Immature natural killer cell (primary cell): ENCODE results near the gene ADORA2B. TPM values are rescaled to one million over a fixed set of nuclear protein-coding genes. Genes with fewer than 3 reads are reported as not detected.

Experiments
- DNase-seq, 3 donors: peaks; one replicate each; pipeline ENCODE4 v3.0.0; 2022; ENCODE audit warnings: mixed read lengths in 1 of 3
- H3K27ac Mint-ChIP-seq, 6 donors: one replicate each; pipeline ENCODE4 v1.8.0; 2020; ENCODE audit warnings: mixed read lengths in 6 of 6, mild to moderate bottlenecking in 5 of 6, inconsistent platforms in 4 of 6, moderate library complexity in 3 of 6
- H3K27me3 Mint-ChIP-seq, 3 donors: one replicate each; pipeline ENCODE4 v1.8.0; 2020 to 2021; ENCODE audit warnings: low read depth in 3 of 3, mild to moderate bottlenecking in 3 of 3, mixed read lengths in 3 of 3, moderate library complexity in 3 of 3, inconsistent platforms in 1 of 3
- H3K36me3 Mint-ChIP-seq, 3 donors: one replicate each; pipeline ENCODE4 v1.8.0; 2020; ENCODE audit warnings: mixed read lengths in 3 of 3, inconsistent platforms in 2 of 3, mild to moderate bottlenecking in 2 of 3
- H3K4me1 Mint-ChIP-seq, 2 donors: one replicate each; pipeline ENCODE4 v1.8.0; 2020; ENCODE audit warnings: inconsistent platforms in 2 of 2, mild to moderate bottlenecking in 2 of 2, mixed read lengths in 2 of 2, moderate library complexity in 1 of 2
- H3K4me3 Mint-ChIP-seq, 5 donors: one replicate each; pipeline ENCODE4 v1.8.0; 2020; ENCODE audit warnings: mild to moderate bottlenecking in 5 of 5, mixed read lengths in 5 of 5, inconsistent platforms in 3 of 5, moderate library complexity in 3 of 5
- H3K9me3 Mint-ChIP-seq, 6 donors: one replicate each; pipeline ENCODE4 v1.8.0; 2020; ENCODE audit warnings: mild to moderate bottlenecking in 6 of 6, mixed read lengths in 6 of 6, inconsistent platforms in 4 of 6, moderate library complexity in 3 of 6
- polyA plus RNA-seq, 3 donors: library from polyadenylated mRNA; unstranded; fragments of 300-500 nt; fragmentation: Illumina TruSeq; gene quantifications; one replicate each; pipeline ENCODE4 v1.2.3, GENCODE V29; 2021

The ADORA2B gene
- polyA plus RNA-seq, 3 donors from 2014 or later, result 0.96 to 1.6 (median 1.3) TPM

- H3K36me3 Mint-ChIP-seq, result no peaks in the 10 kb centered on the region
- peak overlapping the region; percentile 7 to 54 (median 31) for H3K4me3 Mint-ChIP-seq
- H3K27ac Mint-ChIP-seq, result peak overlapping the region in 4 of 6 donors; percentile 57 to 76 (median 76)
- peaks cover 0 to 6% (median 5%) of the 10 kb centered on the region in 3 donors for H3K27me3 Mint-ChIP-seq
- H3K4me1 Mint-ChIP-seq, result peaks cover 25 to 27% of the 10 kb centered on the region in 2 donors
- peak in 2 of 3 donors; percentile 17 to 23 for DNase-seq
- no peaks in the 10 kb centered on the region for H3K9me3 Mint-ChIP-seq
Observed at GRCh38 chr17:15914400-15915170, 30.3 kb upstream of the ADORA2B start.

- no peaks in the 10 kb centered on the region for H3K9me3 Mint-ChIP-seq
- no peak overlapping the region for H3K27ac Mint-ChIP-seq
- H3K27me3 Mint-ChIP-seq, result peaks cover 4 to 8% (median 6%) of the 10 kb centered on the region in 3 donors
- H3K4me3 Mint-ChIP-seq, result no peak overlapping the region
- H3K4me1 Mint-ChIP-seq, result peaks cover 25 to 27% of the 10 kb centered on the region in 2 donors
- no peak for DNase-seq
- peaks cover 0 to 4% (median 0%) of the 10 kb centered on the region in 3 donors for H3K36me3 Mint-ChIP-seq
Observed at GRCh38 chr17:15915961-15916360, 29.0 kb upstream of the ADORA2B start.

DNA sequence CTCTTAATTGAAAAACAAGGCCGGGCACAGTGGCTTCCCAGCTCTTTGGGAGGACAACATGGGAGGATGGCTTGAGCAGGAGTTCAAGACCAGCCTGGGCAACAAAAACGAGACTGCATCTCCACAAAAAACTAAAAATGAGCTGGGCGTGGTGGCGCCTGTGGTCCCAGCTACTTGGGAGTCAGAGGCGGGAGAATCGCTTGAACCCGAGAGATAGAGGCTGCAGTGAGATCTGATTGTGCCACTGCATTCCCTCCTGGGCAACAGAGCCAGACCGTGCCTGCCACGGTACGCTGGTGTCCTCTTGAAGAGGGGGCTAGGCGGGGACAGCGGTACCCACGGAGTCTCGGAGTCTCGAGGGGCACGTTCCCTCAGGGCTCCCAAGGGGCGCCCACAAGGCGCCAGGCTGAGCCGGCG lies 27.9 kb upstream of the ADORA2B start:
- H3K9me3 Mint-ChIP-seq, result no peaks in the 10 kb centered on the region
- no peak overlapping the region for H3K4me3 Mint-ChIP-seq
- H3K27ac Mint-ChIP-seq, result no peak overlapping the region
- peaks cover 0 to 7% (median 0%) of the 10 kb centered on the region in 3 donors for H3K36me3 Mint-ChIP-seq
- DNase-seq, result no peak
- H3K4me1 Mint-ChIP-seq, result peaks cover 25 to 27% of the 10 kb centered on the region in 2 donors
- peaks cover 4 to 8% (median 6%) of the 10 kb centered on the region in 3 donors for H3K27me3 Mint-ChIP-seq

DNA sequence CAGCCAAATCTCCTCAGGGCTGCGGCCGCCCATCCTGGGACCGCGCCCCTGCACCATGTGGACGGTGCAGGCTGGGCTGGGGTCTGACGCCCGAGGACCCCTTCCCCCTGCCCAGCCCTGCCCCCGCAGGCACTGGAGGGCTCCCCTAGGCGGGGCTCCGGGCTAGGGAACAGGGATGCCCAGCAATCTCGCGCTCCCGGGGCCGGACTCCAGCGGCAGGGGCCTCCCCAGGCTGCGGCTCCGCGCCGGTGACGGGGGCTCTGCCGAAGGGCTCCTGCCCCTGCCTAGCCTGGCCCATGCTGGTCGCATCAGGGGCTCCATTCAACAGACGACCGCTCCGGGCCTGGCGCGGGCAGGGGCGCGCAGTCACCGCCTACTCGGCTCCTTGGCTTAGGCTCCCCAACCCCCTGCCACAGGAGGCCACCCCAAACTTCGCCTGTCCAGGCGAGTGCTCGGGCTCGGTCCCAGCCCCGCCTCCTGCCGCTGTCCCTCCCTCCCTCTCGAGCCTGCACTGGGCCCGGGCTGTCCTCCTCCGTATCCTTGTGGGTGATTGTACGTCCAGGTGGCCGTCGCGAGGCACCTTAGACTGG lies 27.4 kb upstream of the ADORA2B start:
- Mint-ChIP-seq H3K27ac (no peak overlapping the region), H3K27me3 (peaks cover 6 to 8% (median 6%) of the 10 kb centered on the region in 3 donors), H3K4me3 (no peak overlapping the region), H3K4me1 (peaks cover 25 to 27% of the 10 kb centered on the region in 2 donors), H3K36me3 (peaks cover 0 to 7% (median 0%) of the 10 kb centered on the region in 3 donors), H3K9me3 (no peaks in the 10 kb centered on the region)
- DNase-seq, result no peak

DNA sequence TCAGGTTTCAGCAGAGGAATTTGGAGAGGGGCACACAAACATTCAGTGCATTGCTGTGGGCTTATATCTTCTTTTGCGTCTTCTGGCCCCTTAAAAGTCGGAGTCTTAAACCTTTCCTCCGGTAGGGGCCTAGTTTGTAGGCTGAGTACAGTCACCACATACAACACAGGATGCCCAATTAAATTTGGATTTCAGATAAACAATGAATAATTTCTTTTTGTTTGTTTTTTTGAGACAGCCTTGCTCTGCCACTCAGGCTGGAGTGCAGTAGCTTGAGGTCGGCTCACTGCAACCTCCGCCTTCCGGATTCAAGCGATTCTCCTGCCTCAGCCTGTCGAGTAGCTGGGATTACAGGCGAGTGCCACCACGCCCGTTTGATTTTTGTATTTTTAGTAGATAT lies 26.7 kb upstream of the ADORA2B start:
- Mint-ChIP-seq H3K27ac (no peak overlapping the region), H3K27me3 (peaks cover 6 to 8% (median 7%) of the 10 kb centered on the region in 3 donors), H3K9me3 (no peaks in the 10 kb centered on the region), H3K4me3 (no peak overlapping the region), H3K4me1 (peaks cover 25 to 27% of the 10 kb centered on the region in 2 donors), H3K36me3 (peaks cover 0 to 7% (median 0%) of the 10 kb centered on the region in 3 donors)
- DNase-seq, result no peak

GRCh38 chr17:15918661-15919259 lies 26.2 kb upstream of the ADORA2B start:
- Mint-ChIP-seq H3K4me3 (no peak overlapping the region), H3K4me1 (peaks cover 20 to 22% of the 10 kb centered on the region in 2 donors), H3K36me3 (peaks cover 0 to 7% (median 0%) of the 10 kb centered on the region in 3 donors), H3K27ac (no peak overlapping the region), H3K9me3 (no peaks in the 10 kb centered on the region), H3K27me3 (peaks cover 6 to 8% (median 7%) of the 10 kb centered on the region in 3 donors)
- no peak for DNase-seq

DNA sequence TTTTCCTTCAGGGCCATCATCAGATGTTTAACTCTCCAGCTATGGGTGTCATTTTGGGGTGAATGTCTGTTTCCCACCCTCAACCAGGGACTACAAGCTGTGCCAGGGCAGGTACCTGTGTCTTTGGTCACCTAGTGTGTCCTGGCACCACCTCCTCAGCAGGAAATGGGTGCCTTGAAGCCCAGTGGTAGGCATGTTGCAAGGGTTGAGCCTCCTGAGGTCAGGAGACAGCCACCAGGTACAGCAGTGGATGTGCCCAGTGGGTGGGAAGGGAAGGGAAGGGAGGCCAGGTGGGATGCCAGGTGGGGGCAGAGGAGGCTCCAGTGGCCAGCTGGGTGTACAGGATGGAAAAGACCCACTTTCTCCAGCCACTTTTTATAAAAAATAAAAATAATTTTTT lies 25.5 kb upstream of the ADORA2B start:
- H3K36me3 Mint-ChIP-seq, result peaks cover 0 to 7% (median 0%) of the 10 kb centered on the region in 3 donors
- DNase-seq, result no peak
- H3K27me3 Mint-ChIP-seq, result peaks cover 6 to 8% (median 7%) of the 10 kb centered on the region in 3 donors
- no peaks in the 10 kb centered on the region for H3K9me3 Mint-ChIP-seq
- no peak overlapping the region for H3K4me3 Mint-ChIP-seq
- peaks cover 13 to 15% of the 10 kb centered on the region in 2 donors for H3K4me1 Mint-ChIP-seq
- H3K27ac Mint-ChIP-seq, result no peak overlapping the region

DNA sequence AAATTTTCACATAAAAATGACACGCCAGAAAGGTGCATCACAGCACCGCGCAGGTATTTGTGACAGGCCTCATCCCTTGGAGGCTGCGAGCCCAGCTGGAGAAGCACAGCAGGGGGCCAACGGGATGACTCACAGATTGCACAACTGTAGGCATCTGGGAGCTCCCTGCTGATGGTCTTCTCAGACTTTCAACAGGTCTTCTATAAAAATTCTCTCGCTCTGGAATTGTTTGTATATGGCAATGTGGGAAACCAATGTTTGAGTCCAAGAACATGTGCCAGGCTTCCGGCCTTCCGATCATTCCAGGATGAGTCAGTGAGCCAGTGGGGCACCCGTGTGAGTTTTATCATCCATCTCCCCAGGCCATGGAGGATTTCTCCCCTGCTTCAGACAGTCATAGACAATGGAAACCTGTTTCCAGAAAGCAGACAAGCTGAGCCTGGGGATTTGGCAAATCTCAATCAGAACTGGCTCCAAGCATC lies 24.1 kb upstream of the ADORA2B start:
- Mint-ChIP-seq H3K9me3 (no peaks in the 10 kb centered on the region), H3K27ac (no peak overlapping the region), H3K27me3 (peaks cover 6 to 10% (median 7%) of the 10 kb centered on the region in 3 donors), H3K4me3 (no peak overlapping the region), H3K36me3 (peaks cover 0 to 7% (median 0%) of the 10 kb centered on the region in 3 donors), H3K4me1 (peaks cover 0 to 2% of the 10 kb centered on the region in 2 donors)
- DNase-seq, result no peak

- Mint-ChIP-seq H3K27me3 (peaks cover 9 to 10% (median 9%) of the 10 kb centered on the region in 3 donors), H3K36me3 (peaks cover 0 to 7% (median 0%) of the 10 kb centered on the region in 3 donors), H3K4me1 (no peaks in the 10 kb centered on the region), H3K4me3 (no peak overlapping the region), H3K27ac (no peak overlapping the region), H3K9me3 (no peaks in the 10 kb centered on the region)
- no peak for DNase-seq
Observed at GRCh38 chr17:15921640-15922039, 23.3 kb upstream of the ADORA2B start.

GRCh38 chr17:15922586-15922985 lies 22.3 kb upstream of the ADORA2B start:
- Mint-ChIP-seq H3K4me1 (peaks cover 0 to 1% of the 10 kb centered on the region in 2 donors), H3K36me3 (peaks cover 0 to 7% (median 0%) of the 10 kb centered on the region in 3 donors), H3K27ac (no peak overlapping the region), H3K27me3 (peaks cover 4 to 10% (median 6%) of the 10 kb centered on the region in 3 donors), H3K4me3 (no peak overlapping the region), H3K9me3 (no peaks in the 10 kb centered on the region)
- no peak for DNase-seq

DNA sequence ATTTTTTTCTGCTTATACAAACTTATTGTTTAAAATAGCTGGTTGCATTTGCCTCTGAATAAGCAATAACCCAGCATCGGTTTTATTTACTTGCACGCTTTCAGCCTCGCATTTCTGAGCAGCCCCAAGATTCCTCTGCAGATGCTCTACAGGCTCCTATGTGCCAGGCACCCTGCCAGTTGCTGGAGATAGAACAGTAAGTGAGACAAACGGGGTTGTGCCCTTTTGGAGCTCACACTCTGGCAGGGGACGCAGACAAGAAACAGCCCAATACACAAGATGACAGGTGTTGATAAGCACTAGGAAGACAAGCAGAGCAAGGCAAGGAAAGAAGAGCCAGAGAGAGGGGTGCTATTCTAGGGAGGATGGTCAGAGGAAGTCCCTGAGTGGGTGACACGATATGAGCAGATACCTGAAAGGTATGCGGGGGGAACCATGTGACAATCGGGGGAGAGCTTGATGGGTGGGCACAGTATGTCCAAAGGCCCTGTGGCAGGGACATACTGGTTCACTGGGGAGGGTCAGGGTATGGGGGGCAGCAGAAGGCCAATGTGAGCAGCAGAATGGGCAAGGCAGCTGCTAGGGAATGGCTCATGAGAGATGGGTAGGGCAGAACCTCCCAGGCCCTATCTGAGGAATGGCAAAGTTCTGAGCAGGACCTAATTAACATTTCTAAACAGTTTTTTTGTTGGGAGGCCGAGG lies 18.7 kb upstream of the ADORA2B start:
- H3K27me3 Mint-ChIP-seq, result peaks cover 2 to 11% (median 8%) of the 10 kb centered on the region in 3 donors
- no peaks in the 10 kb centered on the region for H3K9me3 Mint-ChIP-seq
- no peak overlapping the region for H3K27ac Mint-ChIP-seq

DNA sequence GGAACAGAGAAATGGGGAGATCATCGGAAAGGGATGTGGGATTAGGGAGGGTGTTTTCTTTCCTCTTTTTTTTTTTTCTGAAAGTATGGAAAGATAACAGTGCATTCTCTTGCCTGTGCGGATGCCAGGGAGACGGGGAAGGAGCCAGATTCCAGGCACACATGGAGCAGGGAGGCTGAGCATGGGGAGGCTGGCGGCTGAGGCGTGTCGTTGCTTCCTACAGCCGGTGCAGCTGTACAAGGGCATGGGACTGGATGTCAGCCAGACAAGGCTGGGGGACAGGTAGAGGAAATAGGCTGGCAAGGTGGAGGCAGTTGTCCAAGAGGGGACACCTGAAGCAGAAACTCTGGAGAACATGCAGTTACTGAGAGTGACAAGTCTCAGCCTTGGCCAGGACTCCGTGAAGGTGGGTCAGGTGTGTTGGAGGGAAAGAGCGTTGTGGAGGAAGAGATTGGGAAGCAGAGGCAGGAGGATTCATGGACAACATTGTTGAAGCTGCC lies 16.6 kb upstream of the ADORA2B start:
- no peak for DNase-seq
- H3K9me3 Mint-ChIP-seq, result no peaks in the 10 kb centered on the region
- H3K36me3 Mint-ChIP-seq, result no peaks in the 10 kb centered on the region
- H3K4me1 Mint-ChIP-seq, result peaks cover 0 to 6% of the 10 kb centered on the region in 2 donors
- peaks cover 2 to 8% (median 8%) of the 10 kb centered on the region in 3 donors for H3K27me3 Mint-ChIP-seq
- H3K4me3 Mint-ChIP-seq, result peak overlapping the region in 1 of 5 donors; percentile 17
- H3K27ac Mint-ChIP-seq, result peak overlapping the region in 2 of 6 donors; percentile 11 to 46

More for the DNA sequence above, 18.7 kb upstream of the ADORA2B start:
- H3K4me3 Mint-ChIP-seq, result no peak overlapping the region
- H3K36me3 Mint-ChIP-seq, result peaks cover 0 to 3% (median 0%) of the 10 kb centered on the region in 3 donors
- DNase-seq, result no peak
- H3K4me1 Mint-ChIP-seq, result peaks cover 0 to 6% of the 10 kb centered on the region in 2 donors

- Mint-ChIP-seq H3K4me3 (no peak overlapping the region), H3K27me3 (peaks cover 0 to 8% (median 8%) of the 10 kb centered on the region in 3 donors)
- DNase-seq, result no peak
Observed at GRCh38 chr17:15929941-15930340, 15.0 kb upstream of the ADORA2B start.

More at GRCh38 chr17:15929941-15930340, 15.0 kb upstream of the ADORA2B start:
- Mint-ChIP-seq H3K9me3 (no peaks in the 10 kb centered on the region), H3K4me1 (peaks cover 0 to 6% of the 10 kb centered on the region in 2 donors), H3K36me3 (no peaks in the 10 kb centered on the region), H3K27ac (no peak overlapping the region)
